GM12872 (cell line): ENCODE measurements around the gene DYNC2LI1.

Experiments
- TF ChIP-seq, protein P1 (sequence below): IDR thresholded peaks from 3 replicates; pipeline ENCODE4 v1.5.1; 2011; ENCODE audit warnings: low read depth, mild to moderate bottlenecking, low read length, moderate library complexity; ENCODE audit not compliant: insufficient read depth

The DYNC2LI1 gene

GRCh38 chr2:43818761-43819160, 44.9 kb downstream of the DYNC2LI1 start:
- TF ChIP-seq, protein P1, sequence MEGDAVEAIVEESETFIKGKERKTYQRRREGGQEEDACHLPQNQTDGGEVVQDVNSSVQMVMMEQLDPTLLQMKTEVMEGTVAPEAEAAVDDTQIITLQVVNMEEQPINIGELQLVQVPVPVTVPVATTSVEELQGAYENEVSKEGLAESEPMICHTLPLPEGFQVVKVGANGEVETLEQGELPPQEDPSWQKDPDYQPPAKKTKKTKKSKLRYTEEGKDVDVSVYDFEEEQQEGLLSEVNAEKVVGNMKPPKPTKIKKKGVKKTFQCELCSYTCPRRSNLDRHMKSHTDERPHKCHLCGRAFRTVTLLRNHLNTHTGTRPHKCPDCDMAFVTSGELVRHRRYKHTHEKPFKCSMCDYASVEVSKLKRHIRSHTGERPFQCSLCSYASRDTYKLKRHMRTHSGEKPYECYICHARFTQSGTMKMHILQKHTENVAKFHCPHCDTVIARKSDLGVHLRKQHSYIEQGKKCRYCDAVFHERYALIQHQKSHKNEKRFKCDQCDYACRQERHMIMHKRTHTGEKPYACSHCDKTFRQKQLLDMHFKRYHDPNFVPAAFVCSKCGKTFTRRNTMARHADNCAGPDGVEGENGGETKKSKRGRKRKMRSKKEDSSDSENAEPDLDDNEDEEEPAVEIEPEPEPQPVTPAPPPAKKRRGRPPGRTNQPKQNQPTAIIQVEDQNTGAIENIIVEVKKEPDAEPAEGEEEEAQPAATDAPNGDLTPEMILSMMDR: no peak

DNA sequence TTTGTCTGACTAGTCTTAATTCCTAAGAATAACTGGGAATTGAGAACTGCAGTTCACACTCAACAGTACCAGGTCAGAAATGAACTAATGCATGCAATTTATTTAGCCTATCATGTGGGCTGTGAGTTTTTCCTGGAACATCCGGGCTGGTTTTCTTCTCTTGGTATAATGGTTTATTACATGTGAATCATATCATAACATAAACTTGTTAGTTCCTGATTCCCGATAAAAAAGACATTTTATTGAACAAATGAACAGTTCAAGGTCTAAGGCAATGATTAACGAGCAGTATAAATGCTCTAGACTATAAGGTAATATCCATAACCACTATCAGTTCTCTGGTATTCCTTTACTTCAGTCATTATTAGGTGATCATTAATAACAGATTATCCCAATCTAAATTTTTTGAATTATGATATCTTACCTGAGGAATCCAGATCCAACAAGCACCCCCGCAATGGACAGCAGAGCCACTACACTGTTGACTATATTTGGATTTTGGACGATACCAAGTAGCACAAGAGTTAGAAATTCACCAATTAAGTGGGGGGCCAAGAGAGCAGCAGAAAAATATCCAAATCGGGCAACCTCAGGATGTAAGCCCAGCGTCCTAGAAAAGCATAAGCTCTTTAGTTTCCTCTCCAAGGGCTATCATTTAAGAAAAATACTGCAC, 45.8 kb downstream of the DYNC2LI1 start:
- TF ChIP-seq, protein P1: no peak

GRCh38 chr2:43822839-43823238, 49.0 kb downstream of the DYNC2LI1 start:
- TF ChIP-seq, protein P1: no peak

GRCh38 chr2:43823751-43824150, 49.9 kb downstream of the DYNC2LI1 start:
- TF ChIP-seq, protein P1: no peak

DNA sequence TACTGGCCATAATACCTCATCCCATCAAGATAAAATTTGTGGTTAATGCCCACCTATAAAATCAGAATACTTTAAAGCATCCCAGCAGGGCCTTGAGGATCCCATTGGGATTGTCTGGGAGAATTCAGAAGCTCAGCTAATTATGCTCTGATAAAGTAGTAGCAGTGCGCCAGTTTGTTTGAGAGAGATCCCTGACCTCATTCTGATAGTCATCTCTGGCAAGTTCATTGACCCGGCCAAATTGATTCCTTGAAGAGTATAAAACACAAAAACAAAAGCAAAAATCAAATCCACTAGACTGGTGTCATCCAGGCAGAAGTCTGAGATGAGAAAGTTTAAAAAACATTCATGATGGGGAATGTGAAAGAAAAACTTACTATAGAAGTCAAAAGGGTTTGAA, 50.7 kb downstream of the DYNC2LI1 start:
- TF ChIP-seq, protein P1: no peak

- TF ChIP-seq, protein P1: no peak
These were observed 51.2 kb downstream of the DYNC2LI1 start for GRCh38 chr2:43824951-43825493.

DNA sequence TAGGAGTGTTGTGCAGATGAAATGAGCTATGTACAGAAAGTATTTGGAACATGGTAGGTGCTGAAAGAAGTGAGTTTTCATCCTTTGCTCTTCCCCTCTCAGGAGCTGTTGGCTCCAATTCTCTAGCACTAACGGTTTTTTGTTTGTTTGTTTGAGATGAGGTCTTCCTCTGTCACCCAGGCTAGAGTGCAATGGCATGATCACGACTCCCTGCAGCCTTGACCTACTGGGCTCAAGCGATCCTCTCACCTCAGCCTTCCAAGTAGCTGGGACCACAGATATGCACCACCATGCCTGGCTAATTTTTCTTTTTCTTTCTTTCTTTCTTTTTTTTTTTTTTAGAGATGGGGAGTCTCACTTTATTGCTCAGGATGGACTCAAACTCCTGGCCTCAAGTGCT, 52.0 kb downstream of the DYNC2LI1 start:
- TF ChIP-seq, protein P1: no peak
